Muscle of leg (tissue), 11 donors: ENCODE measurements around the gene CLTC. TPM values are rescaled to one million over a fixed set of nuclear protein-coding genes. Genes with fewer than 3 reads are reported as not detected.

Experiments
- DNase-seq: peaks from one replicate; pipeline ENCODE4 v3.0.0; 2013
- H3K27ac ChIP-seq: one replicate; pipeline ENCODE4 v1.5.1; 2013; ENCODE audit warnings: mild to moderate bottlenecking, low read length, control low read depth
- H3K27me3 ChIP-seq: one replicate; pipeline ENCODE4 v1.6.1; 2013; ENCODE audit warnings: low read length; ENCODE audit not compliant: control insufficient read depth, insufficient read depth
- H3K36me3 ChIP-seq: one replicate; pipeline ENCODE4 v1.6.1; 2013; ENCODE audit warnings: low read length; ENCODE audit not compliant: control insufficient read depth, insufficient read depth
- H3K4me1 ChIP-seq: one replicate; pipeline ENCODE4 v1.6.1; 2013; ENCODE audit warnings: low read length; ENCODE audit not compliant: control insufficient read depth, insufficient read depth
- H3K4me3 ChIP-seq: one replicate; pipeline ENCODE4 v1.5.1; 2013; ENCODE audit warnings: low read length, control low read depth
- H3K9me3 ChIP-seq: replicated peaks from 2 replicates; pipeline ENCODE4 v1.6.1; 2013; ENCODE audit warnings: low read depth, low read length; ENCODE audit not compliant: control insufficient read depth
- WGBS: methylation state at CpG from one replicate; pipeline ENCODE4 v1.1.5; 2013; ENCODE audit warnings: missing lambda C conversion rate; ENCODE audit not compliant: insufficient coverage; 5-methylcytosine and 5-hydroxymethylcytosine counted together
- polyA plus RNA-seq, 8 donors: library from polyadenylated mRNA; unstranded; fragments of 120-200 nt; gene quantifications; one replicate each; pipeline versions ENCODE4 v1.2.1 to v1.2.3, GENCODE V29; 2013; ENCODE audit warnings: inconsistent platforms in 1 of 8, low replicate concordance in 1 of 8; ENCODE audit not compliant: insufficient read length in 8 of 8, insufficient read depth in 1 of 8
- total RNA-seq: library from RNA; stranded (reverse); fragments of 120-200 nt; gene quantifications from one replicate; pipeline ENCODE4 v1.2.4, GENCODE V29; 2013

The CLTC gene
- total and polyA plus RNA-seq, 9 donors: 109 to 186 (median 138) TPM

DNA sequence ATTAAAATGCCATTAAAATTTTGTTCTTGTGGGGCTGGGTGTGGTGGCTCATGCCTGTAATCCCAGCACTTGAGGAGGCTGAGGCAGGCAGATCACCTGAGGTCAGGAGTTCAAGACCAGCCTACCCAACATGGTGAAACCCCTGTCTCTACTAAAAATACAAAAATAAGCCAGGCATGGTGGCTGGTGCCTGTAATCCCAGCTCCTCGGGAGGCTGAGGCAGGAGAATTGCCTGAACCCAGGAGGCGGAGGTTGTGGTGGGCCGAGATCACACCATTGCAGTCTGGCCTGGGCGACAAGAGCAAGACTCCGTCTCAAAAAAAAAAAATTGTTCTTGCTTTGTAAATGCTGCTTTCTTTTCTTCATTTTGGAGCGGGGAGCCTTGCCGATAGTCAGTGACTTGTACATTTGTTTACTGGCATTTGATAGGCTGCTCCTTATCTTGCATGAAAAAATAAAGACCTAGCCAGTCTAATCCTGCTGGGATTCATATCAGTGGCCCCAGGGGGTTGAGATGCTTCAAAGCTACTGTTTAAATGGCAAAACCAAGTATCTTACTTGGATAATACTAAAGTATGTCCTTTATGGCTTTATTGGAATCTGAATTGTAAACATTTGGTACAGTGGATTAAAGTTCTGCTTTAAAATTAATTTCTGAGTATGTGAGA, 3.3 kb upstream of the CLTC start:
- H3K27me3 ChIP-seq: no peaks in the 10 kb centered on the region
- no peaks in the 10 kb centered on the region for H3K36me3 ChIP-seq
- no peak overlapping the region for H3K27ac ChIP-seq
- no peaks in the 10 kb centered on the region for H3K9me3 ChIP-seq
- no peak overlapping the region for H3K4me3 ChIP-seq
- DNase-seq: no peak
- H3K4me1 ChIP-seq: peaks cover 4% of the 10 kb centered on the region
- WGBS: 92% methylated on average over 6 of the region's 7 CpGs

DNA sequence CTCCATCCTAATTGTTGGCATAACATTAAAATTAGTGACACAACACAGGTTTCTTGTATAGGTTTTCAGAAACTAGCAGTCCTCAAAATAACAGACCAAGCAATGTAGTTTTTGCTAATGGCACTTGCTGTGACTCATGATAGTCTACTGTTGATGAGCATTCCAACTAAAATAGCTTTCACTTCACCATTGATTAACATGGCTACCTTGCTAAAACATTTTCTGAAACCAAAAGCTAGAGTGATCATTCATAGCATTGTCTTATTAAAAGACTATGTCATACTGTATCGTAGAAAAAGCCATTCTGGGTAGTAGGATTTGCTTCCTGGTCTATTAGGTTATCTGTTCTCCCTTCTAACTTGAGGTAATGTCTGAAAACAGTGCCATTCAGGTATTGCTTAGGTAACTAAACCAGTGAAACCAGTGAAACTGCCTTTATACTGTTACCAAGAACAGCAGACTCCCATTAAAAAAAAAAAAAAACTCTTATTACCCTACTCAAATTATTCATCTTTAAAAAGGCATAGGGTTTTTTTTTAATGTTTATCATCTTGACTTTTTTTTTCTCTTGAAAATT, 2.5 kb upstream of the CLTC start:
- H3K4me1 ChIP-seq: peaks cover 6% of the 10 kb centered on the region
- H3K27ac ChIP-seq: no peak overlapping the region
- no peak overlapping the region for H3K4me3 ChIP-seq
- DNase-seq: no peak
- H3K36me3 ChIP-seq: no peaks in the 10 kb centered on the region
- H3K9me3 ChIP-seq: no peaks in the 10 kb centered on the region
- H3K27me3 ChIP-seq: no peaks in the 10 kb centered on the region
- no CpG with 5 or more reads among the region's 1 CpG for WGBS

DNA sequence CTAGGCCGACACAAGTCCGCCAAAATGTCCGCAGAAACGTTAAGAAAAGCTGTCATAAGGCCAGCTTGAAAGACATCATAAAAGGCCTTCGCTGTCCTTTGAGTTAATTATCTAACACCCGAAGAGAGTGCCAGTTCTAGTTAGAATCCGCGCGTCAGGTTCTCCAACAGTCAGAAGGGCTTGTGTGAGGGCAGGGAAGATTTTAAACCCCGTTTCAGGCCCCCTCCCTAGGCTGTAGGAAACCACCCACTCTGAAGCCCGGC, 729 bp upstream of the CLTC start:
- Histone ChIP-seq H3K27ac (peak overlapping the region; percentile 97), H3K4me1 (peaks cover 8% of the 10 kb centered on the region), H3K36me3 (no peaks in the 10 kb centered on the region), H3K9me3 (no peaks in the 10 kb centered on the region), H3K4me3 (peak overlapping the region; percentile 79), H3K27me3 (no peaks in the 10 kb centered on the region)
- WGBS: 0% methylated on average over 8 of the region's 11 CpGs
- no peak for DNase-seq

GRCh38 chr17:59620064-59620359, 317 bp downstream of the CLTC start:
- H3K4me3 ChIP-seq: peak overlapping the region; percentile 79
- no peaks in the 10 kb centered on the region for H3K27me3 ChIP-seq
- H3K27ac ChIP-seq: peak overlapping the region; percentile 97
- no peak for DNase-seq
- peaks cover 8% of the 10 kb centered on the region for H3K4me1 ChIP-seq
- no peaks in the 10 kb centered on the region for H3K9me3 ChIP-seq
- whole genome bisulfite sequencing: 0% methylated on average over 9 of the region's 13 CpGs
- H3K36me3 ChIP-seq: no peaks in the 10 kb centered on the region

GRCh38 chr17:59620518-59621259, 994 bp downstream of the CLTC start:
- no peaks in the 10 kb centered on the region for H3K36me3 ChIP-seq
- peak overlapping the region; percentile 97 for H3K27ac ChIP-seq
- 10% methylated on average over 3 of the region's 14 CpGs for WGBS
- peaks cover 8% of the 10 kb centered on the region for H3K4me1 ChIP-seq
- DNase-seq: peak; percentile 71
- no peaks in the 10 kb centered on the region for H3K9me3 ChIP-seq
- H3K4me3 ChIP-seq: peak overlapping the region; percentile 79
- H3K27me3 ChIP-seq: no peaks in the 10 kb centered on the region

DNA sequence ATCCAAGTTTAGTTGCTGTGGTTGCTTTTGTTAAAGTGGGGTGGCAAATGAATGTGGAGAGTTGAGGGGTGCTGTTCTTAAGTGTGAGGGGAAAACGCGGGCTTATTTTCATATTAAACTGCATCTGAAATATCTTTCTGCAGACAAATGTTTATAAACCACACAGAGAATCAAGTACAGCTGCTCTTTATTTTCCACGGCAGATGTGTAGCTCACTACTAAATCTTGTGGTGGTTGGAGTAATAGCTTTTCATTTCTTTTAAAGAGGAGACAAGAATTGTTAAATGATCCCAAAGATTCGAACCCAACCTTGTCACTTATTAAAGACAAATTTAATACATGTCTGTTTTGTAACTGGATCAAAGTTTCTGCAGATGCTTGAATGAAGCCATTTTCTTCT, 2.1 kb downstream of the CLTC start:
- WGBS: no CpG with 5 or more reads among the region's 4 CpGs
- no peaks in the 10 kb centered on the region for H3K9me3 ChIP-seq
- no peaks in the 10 kb centered on the region for H3K36me3 ChIP-seq
- H3K27me3 ChIP-seq: no peaks in the 10 kb centered on the region
- no peak overlapping the region for H3K27ac ChIP-seq
- peak overlapping the region; percentile 79 for H3K4me3 ChIP-seq
- peaks cover 8% of the 10 kb centered on the region for H3K4me1 ChIP-seq
- DNase-seq: peak; percentile 42

DNA sequence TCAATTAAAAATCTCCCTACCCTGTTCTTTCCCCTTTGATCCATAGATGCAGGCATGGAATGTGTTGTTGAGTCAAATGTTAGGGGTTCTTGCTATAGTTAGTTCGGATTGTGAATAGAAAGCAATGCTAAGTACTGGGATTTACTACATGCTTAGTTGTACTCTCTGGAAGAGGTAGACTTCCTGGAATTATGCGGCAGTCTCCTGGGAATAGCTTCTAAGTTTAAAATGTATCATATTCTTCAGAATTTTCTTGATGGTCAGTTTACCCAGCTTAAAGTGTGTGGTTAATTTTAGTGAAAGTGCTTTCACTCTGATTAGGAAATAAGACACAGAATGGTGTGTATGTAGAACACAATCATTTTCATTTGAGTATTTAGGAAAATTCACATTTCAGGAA, 3.5 kb downstream of the CLTC start:
- WGBS: no CpG with 5 or more reads among the region's 2 CpGs
- Histone ChIP-seq H3K27ac (peak overlapping the region; percentile 22), H3K27me3 (no peaks in the 10 kb centered on the region), H3K4me1 (peaks cover 8% of the 10 kb centered on the region), H3K36me3 (no peaks in the 10 kb centered on the region), H3K9me3 (no peaks in the 10 kb centered on the region), H3K4me3 (no peak overlapping the region)
- DNase-seq: no peak

DNA sequence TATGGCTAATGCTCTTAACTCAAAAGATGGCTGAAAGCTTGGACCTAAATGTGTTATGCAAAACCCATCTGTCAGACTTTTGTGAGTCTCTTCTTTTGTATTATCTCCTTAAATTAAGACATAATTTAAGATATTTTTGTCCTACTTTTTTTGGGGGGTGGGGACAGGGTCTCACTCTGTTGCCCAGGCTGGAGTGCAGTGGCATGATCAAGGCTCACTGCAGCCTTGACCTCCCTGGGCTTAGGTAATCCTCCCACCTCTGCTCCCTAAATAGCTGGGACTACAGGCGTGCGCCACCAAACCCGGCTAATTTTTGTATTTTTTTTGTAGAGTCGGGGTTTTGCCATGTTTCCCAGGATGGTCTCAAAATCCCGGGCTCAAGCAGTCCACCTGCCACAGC, 7.1 kb downstream of the CLTC start:
- peaks cover 2% of the 10 kb centered on the region for H3K36me3 ChIP-seq
- H3K9me3 ChIP-seq: no peaks in the 10 kb centered on the region
- no peak overlapping the region for H3K27ac ChIP-seq
- WGBS: 100% methylated on average over 4 of the region's 5 CpGs
- DNase-seq: no peak
- no peak overlapping the region for H3K4me3 ChIP-seq
- peaks cover 3% of the 10 kb centered on the region for H3K4me1 ChIP-seq
- no peaks in the 10 kb centered on the region for H3K27me3 ChIP-seq

DNA sequence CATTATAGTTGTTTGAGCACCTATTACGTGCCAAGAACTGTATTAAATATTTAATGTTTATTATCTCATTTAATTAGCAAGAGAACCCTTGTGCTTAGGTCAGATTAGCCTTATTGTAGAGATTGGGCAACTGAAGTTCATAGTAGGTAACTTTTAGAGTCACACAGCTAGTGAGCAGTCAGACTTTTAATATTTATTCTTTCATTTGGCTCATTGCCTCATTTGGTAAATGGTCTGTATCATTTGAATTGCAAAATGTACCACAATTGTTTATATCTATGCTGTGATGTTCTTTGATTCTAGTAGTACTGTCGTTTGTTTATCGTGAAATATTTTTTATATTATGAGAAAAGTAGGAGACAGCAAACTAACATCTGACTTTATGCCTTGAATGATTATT, 7.6 kb downstream of the CLTC start:
- Histone ChIP-seq H3K27ac (peak overlapping the region; percentile 22), H3K4me3 (no peak overlapping the region), H3K9me3 (no peaks in the 10 kb centered on the region), H3K4me1 (peaks cover 2% of the 10 kb centered on the region), H3K36me3 (peaks cover 2% of the 10 kb centered on the region), H3K27me3 (no peaks in the 10 kb centered on the region)
- DNase-seq: no peak
- WGBS: no CpG with 5 or more reads among the region's 3 CpGs

DNA sequence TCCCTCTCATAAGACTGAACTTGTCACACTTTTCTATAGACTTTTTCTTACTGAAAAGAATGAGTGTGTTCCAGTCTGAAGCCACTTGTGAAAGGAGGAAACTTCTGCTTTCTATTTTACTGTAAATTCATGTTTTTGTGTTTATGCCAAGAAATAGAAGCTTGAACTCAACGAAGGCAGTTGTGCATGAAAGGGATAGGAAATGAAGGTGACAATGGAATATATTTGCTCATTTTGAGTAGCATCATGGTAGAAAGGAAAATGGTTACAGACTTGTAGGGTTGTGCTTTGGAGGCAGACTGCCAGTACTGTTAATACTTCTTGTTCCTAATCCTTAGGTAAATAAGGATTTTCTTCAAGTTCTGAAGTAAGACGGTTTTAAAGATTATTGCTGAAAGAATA, 8.1 kb downstream of the CLTC start:
- no peaks in the 10 kb centered on the region for H3K4me1 ChIP-seq
- H3K27ac ChIP-seq: peak overlapping the region; percentile 25
- H3K27me3 ChIP-seq: no peaks in the 10 kb centered on the region
- DNase-seq: peak; percentile 50
- WGBS: no CpG with 5 or more reads among the region's 2 CpGs
- peaks cover 2% of the 10 kb centered on the region for H3K36me3 ChIP-seq
- no peak overlapping the region for H3K4me3 ChIP-seq
- no peaks in the 10 kb centered on the region for H3K9me3 ChIP-seq
